ENCODE data around the gene ZC2HC1B.

DNA sequence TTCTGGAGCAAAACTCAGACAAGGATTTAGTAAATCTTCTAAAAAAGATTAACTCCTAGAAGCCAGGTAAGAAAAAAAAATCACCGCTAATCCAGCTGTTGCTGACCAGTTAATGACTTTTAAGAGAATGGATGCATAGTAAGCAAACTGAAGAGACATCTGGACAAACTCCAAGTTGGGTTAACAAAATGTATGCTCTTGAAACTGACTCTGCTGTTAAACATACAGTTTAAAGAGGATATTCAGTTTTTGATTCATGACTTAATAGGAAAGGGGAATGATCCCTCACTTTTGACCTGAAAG, 73.3 kb downstream of the ZC2HC1B start:
- TF ChIP-seq ZFX (IDR thresholded peaks at IDR 0.05) = no peak
- TF ChIP-seq, protein P1, sequence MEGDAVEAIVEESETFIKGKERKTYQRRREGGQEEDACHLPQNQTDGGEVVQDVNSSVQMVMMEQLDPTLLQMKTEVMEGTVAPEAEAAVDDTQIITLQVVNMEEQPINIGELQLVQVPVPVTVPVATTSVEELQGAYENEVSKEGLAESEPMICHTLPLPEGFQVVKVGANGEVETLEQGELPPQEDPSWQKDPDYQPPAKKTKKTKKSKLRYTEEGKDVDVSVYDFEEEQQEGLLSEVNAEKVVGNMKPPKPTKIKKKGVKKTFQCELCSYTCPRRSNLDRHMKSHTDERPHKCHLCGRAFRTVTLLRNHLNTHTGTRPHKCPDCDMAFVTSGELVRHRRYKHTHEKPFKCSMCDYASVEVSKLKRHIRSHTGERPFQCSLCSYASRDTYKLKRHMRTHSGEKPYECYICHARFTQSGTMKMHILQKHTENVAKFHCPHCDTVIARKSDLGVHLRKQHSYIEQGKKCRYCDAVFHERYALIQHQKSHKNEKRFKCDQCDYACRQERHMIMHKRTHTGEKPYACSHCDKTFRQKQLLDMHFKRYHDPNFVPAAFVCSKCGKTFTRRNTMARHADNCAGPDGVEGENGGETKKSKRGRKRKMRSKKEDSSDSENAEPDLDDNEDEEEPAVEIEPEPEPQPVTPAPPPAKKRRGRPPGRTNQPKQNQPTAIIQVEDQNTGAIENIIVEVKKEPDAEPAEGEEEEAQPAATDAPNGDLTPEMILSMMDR (conservative IDR thresholded peaks at IDR 0.05) = no peak
